GM18951 (cell line): ENCODE measurements around the gene SLC35E2B.

Experiments used
- POLR2A ChIP-seq: IDR thresholded peaks from 4 replicates; pipeline ENCODE4 v1.6.1; 2011; ENCODE audit warnings: mild to moderate bottlenecking; ENCODE audit not compliant: insufficient read length, insufficient read depth; ENCODE audit errors: extremely low read depth
- in situ Hi-C: fragments of 300-500 bp; cut with MboI; formaldehyde crosslinking; loops from one replicate; pipeline ENCODE4 v1.12.0; 2022; ENCODE audit warnings: low sequenced_read_pairs, mixed read lengths, inconsistent platforms; ENCODE audit not compliant: unreplicated experiment

The SLC35E2B gene

GRCh38 chr1:1613509-1614082 is 79.0 kb downstream of the SLC35E2B start:
- no peak for TF ChIP-seq POLR2A
- in situ Hi-C loops, result no loop called here

GRCh38 chr1:1612104-1612400 is 80.5 kb downstream of the SLC35E2B start:
- TF ChIP-seq POLR2A, result no peak
- in situ Hi-C loops, result no loop called here

- TF ChIP-seq POLR2A, result no peak
- in situ Hi-C loops, result no loop called here
Observed at GRCh38 chr1:1610796-1611195, 81.8 kb downstream of the SLC35E2B start.

- TF ChIP-seq POLR2A, result no peak
- in situ Hi-C loops, result no loop called here
Observed at GRCh38 chr1:1609822-1610485, 82.6 kb downstream of the SLC35E2B start.
